Mononuclear cell (primary cell): ENCODE data around the gene DCUN1D3. TPM values are rescaled to one million over a fixed set of nuclear protein-coding genes. Genes with fewer than 3 reads are reported as not detected.

Source experiments
- H3K27me3 ChIP-seq: 2 replicates; pipeline ENCODE4 v1.6.0; 2011; ENCODE audit warnings: low read length, control low read depth; ENCODE audit not compliant: insufficient read depth
- H3K4me1 ChIP-seq: 2 replicates; pipeline ENCODE4 v1.5.1; 2011; ENCODE audit warnings: mild to moderate bottlenecking, low read length, control low read depth; ENCODE audit not compliant: insufficient read depth
- H3K4me3 ChIP-seq: 2 replicates; pipeline ENCODE4 v1.5.1; 2011; ENCODE audit warnings: mild to moderate bottlenecking, low read length, moderate library complexity
- H3K9me3 ChIP-seq: 2 replicates; pipeline ENCODE4 v1.5.1; 2011; ENCODE audit warnings: low read depth, mild to moderate bottlenecking, control low read depth, low read length
- total RNA-seq: library from RNA; depleted of rRNA; stranded (reverse); fragments of >200 nt; gene quantifications from one replicate; pipeline ENCODE4 v1.2.3, GENCODE V29; 2012

The DCUN1D3 gene
- total RNA-seq, 1 donor, result 7.1 TPM

GRCh38 chr16:20849589-20850390 is 50.4 kb downstream of the DCUN1D3 start:
- H3K9me3 ChIP-seq, result no peaks in the 10 kb centered on the region
- no peaks in the 10 kb centered on the region for H3K27me3 ChIP-seq
- H3K4me3 ChIP-seq, result no peak overlapping the region
- peaks cover 14% of the 10 kb centered on the region for H3K4me1 ChIP-seq

GRCh38 chr16:20847550-20847949 is 52.6 kb downstream of the DCUN1D3 start:
- Histone ChIP-seq H3K4me3 (no peak overlapping the region), H3K27me3 (no peaks in the 10 kb centered on the region), H3K4me1 (peaks cover 19% of the 10 kb centered on the region), H3K9me3 (no peaks in the 10 kb centered on the region)

DNA sequence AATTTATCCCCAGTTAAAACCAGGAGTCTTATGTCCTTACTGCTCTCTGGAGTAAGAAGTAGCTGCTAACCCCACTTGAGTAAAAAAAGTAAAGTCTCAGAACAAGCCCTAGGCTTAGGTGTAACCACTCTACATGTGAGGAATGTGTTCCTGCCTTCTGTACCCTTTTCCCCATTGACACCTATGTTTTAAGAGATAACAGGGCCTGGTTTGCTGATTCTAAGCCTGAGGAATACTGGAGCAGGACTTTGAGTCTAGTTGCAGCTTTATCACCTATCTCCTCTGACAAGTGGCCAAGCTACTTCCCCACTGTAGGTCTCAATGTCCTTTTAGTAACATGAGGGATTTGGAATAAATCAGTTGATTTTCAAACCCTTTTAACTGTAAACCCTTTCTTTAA is 53.6 kb downstream of the DCUN1D3 start:
- Histone ChIP-seq H3K27me3 (no peaks in the 10 kb centered on the region), H3K9me3 (no peaks in the 10 kb centered on the region), H3K4me1 (peaks cover 19% of the 10 kb centered on the region), H3K4me3 (no peak overlapping the region)

GRCh38 chr16:20846030-20846429 is 54.1 kb downstream of the DCUN1D3 start:
- Histone ChIP-seq H3K4me1 (peaks cover 19% of the 10 kb centered on the region), H3K9me3 (no peaks in the 10 kb centered on the region), H3K27me3 (no peaks in the 10 kb centered on the region), H3K4me3 (no peak overlapping the region)

- Histone ChIP-seq H3K9me3 (no peaks in the 10 kb centered on the region), H3K27me3 (no peaks in the 10 kb centered on the region), H3K4me3 (no peak overlapping the region), H3K4me1 (peaks cover 14% of the 10 kb centered on the region)
Measured at GRCh38 chr16:20844588-20844987, 55.6 kb downstream of the DCUN1D3 start.

GRCh38 chr16:20844054-20844453 is 56.1 kb downstream of the DCUN1D3 start:
- Histone ChIP-seq H3K27me3 (no peaks in the 10 kb centered on the region), H3K9me3 (no peaks in the 10 kb centered on the region), H3K4me1 (peaks cover 10% of the 10 kb centered on the region), H3K4me3 (no peak overlapping the region)

- no peaks in the 10 kb centered on the region for H3K27me3 ChIP-seq
- H3K9me3 ChIP-seq, result no peaks in the 10 kb centered on the region
- no peak overlapping the region for H3K4me3 ChIP-seq
- peaks cover 2% of the 10 kb centered on the region for H3K4me1 ChIP-seq
Measured at GRCh38 chr16:20839504-20839903, 60.7 kb downstream of the DCUN1D3 start.

DNA sequence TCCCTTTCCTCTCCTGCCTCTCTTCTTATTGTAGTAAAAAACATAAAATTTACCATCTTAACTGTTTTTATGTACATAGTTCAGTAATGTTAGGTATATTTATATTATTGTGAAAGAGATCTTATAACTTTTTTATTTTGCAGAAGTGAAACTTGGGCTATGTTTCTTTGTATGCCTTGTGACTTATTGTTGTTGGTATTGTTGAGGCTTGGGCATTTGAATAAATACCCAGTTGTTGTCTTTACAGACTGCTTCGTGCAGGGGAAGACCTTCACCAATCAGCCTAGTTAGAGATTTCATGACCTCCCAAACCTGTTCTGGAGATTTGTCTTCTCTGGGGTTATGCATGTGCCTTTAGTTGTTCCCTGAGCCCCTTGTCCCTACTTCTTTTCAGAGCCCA is 61.9 kb downstream of the DCUN1D3 start:
- H3K9me3 ChIP-seq, result no peaks in the 10 kb centered on the region
- no peaks in the 10 kb centered on the region for H3K4me1 ChIP-seq
- H3K27me3 ChIP-seq, result no peaks in the 10 kb centered on the region
- no peak overlapping the region for H3K4me3 ChIP-seq

- no peak overlapping the region for H3K4me3 ChIP-seq
- H3K4me1 ChIP-seq, result no peaks in the 10 kb centered on the region
- H3K27me3 ChIP-seq, result no peaks in the 10 kb centered on the region
- H3K9me3 ChIP-seq, result no peaks in the 10 kb centered on the region
Measured at GRCh38 chr16:20833086-20833485, 67.1 kb downstream of the DCUN1D3 start.

DNA sequence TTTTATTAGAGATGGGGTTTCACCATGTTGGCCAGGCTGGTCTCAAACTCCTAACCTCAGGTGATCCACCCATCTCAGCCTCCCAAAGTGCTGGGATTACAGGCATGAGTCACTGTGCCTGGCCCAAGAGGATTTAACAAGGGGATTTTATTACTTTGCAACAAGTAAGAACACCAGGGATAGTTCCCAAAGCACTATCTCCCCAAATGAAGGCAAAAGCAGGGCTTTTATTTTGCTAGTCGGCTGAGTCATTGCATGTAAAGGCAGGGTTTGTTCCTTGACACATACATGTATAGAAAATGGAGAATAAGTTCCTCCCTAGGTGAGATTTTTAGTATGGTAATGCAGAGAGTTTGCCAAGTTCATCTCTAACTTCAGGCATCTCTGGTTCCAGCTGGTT is 69.8 kb downstream of the DCUN1D3 start:
- H3K9me3 ChIP-seq, result no peaks in the 10 kb centered on the region
- H3K4me3 ChIP-seq, result no peak overlapping the region
- H3K27me3 ChIP-seq, result no peaks in the 10 kb centered on the region
- no peaks in the 10 kb centered on the region for H3K4me1 ChIP-seq

DNA sequence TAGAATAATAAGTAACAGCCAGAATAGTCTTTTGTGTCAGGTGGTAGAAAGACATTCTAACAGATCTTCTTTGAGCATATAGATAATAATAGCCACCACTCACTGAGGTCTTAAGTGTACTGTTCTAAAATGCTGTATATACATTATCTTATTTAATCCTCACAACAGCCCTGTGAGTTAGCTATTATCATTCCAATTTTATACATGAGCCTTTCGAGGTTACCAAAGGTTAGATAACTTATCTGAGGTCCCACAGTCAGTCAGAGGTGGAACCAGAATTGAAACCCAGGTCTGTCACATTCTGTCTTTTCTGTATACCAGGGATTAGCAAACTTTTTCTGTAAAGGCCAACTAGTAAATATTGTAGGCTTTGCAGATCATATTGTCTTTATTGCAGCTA is 70.6 kb downstream of the DCUN1D3 start:
- no peaks in the 10 kb centered on the region for H3K4me1 ChIP-seq
- no peaks in the 10 kb centered on the region for H3K9me3 ChIP-seq
- no peaks in the 10 kb centered on the region for H3K27me3 ChIP-seq
- H3K4me3 ChIP-seq, result no peak overlapping the region

- Histone ChIP-seq H3K27me3 (no peaks in the 10 kb centered on the region), H3K4me3 (no peak overlapping the region), H3K9me3 (no peaks in the 10 kb centered on the region), H3K4me1 (peaks cover 7% of the 10 kb centered on the region)
Measured at GRCh38 chr16:20826039-20826566, 74.1 kb downstream of the DCUN1D3 start.

- H3K9me3 ChIP-seq, result no peaks in the 10 kb centered on the region
- no peaks in the 10 kb centered on the region for H3K27me3 ChIP-seq
- peaks cover 11% of the 10 kb centered on the region for H3K4me1 ChIP-seq
- no peak overlapping the region for H3K4me3 ChIP-seq
Measured at GRCh38 chr16:20822521-20823325, 77.4 kb downstream of the DCUN1D3 start.

DNA sequence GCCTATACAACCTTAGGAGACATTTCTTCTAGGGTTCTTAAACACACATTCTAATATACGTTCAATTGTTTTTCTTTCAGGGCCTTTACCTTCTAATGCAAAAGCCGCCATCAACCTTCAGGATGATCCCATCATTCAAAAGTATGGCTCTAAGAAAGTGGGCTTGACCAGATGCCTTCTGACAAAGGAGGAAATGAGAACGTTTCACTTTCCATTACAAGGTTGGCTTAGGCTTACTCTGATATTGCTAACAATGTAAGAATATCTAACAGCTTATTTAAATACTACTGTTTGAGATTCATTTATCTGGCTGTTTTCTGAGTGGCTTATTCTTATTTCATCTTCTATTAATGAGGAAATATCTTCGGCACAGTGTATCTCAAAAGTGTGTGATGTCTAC is 78.5 kb downstream of the DCUN1D3 start:
- Histone ChIP-seq H3K9me3 (no peaks in the 10 kb centered on the region), H3K4me1 (peaks cover 11% of the 10 kb centered on the region), H3K27me3 (no peaks in the 10 kb centered on the region), H3K4me3 (no peak overlapping the region)

GRCh38 chr16:20818929-20819585 is 81.1 kb downstream of the DCUN1D3 start:
- H3K27me3 ChIP-seq, result no peaks in the 10 kb centered on the region

More at GRCh38 chr16:20818929-20819585, 81.1 kb downstream of the DCUN1D3 start:
- Histone ChIP-seq H3K9me3 (no peaks in the 10 kb centered on the region), H3K4me3 (no peak overlapping the region), H3K4me1 (peaks cover 11% of the 10 kb centered on the region)
